ENCODE data around the gene PASK. TPM values are rescaled to one million over a fixed set of nuclear protein-coding genes. Genes with fewer than 3 reads are reported as not detected.

The PASK gene
- total RNA-seq: 16.4 TPM

GRCh38 chr2:241148891-241149674 lies at the start of gene PASK:
TSS of gene PASK (minus strand) at chr2:241149472. CDS start at chr2:241143032, 6,440 bp downstream.

GRCh38 chr2:241188361-241189092 lies 39.3 kb upstream of the PASK start, which contains the start of gene ANO7:
TSS of gene ANO7 (plus strand) at chr2:241188677. CDS start at chr2:241190064, 1,387 bp downstream.

GRCh38 chr2:241149925-241150659 lies 820 bp upstream of the PASK start, which contains the start of gene PPP1R7:
TSS of gene PPP1R7 (plus strand) at chr2:241150467. CDS start at chr2:241150496, 29 bp downstream.

GRCh38 chr2:241102239-241102803 lies 47.0 kb downstream of the PASK start, which contains the start of gene MTERF4:
TSS of gene MTERF4 (minus strand) at chr2:241102287. CDS start at chr2:241102273, 14 bp downstream.

Other genes starting within 250 kb of the PASK start
- gene CROCC2, start 243.1 kb downstream of the PASK start, total RNA-seq: 0.16 TPM
- 16.0 TPM for gene SNED1, start 150.9 kb downstream of the PASK start, total RNA-seq
- 111 TPM for gene MTERF4, start 47.2 kb downstream of the PASK start, total RNA-seq
- 30.5 TPM for gene PPP1R7, start 995 bp upstream of the PASK start, total RNA-seq
- 1.4 TPM for gene ANO7, start 39.2 kb upstream of the PASK start, total RNA-seq
- gene HDLBP, start 166.2 kb upstream of the PASK start, total RNA-seq: 458 TPM
- 458 TPM for gene SEPTIN2, start 166.5 kb upstream of the PASK start, total RNA-seq
- 58.5 TPM for gene FARP2, start 206.8 kb upstream of the PASK start, total RNA-seq

Measured in camera-type eye (tissue), 1 donor.